Right lobe of liver (tissue), 6 donors: ENCODE results near the gene SERPINB2. TPM values are rescaled to one million over a fixed set of nuclear protein-coding genes. Genes with fewer than 3 reads are reported as not detected.

Experiments used
- ATAC-seq, 4 donors: fragments of 200-7000 bp; cut with Tn5 transposase; one replicate each; pipeline ENCODE4 v1.9.1; 2020; ENCODE audit warnings: mild to moderate bottlenecking in 4 of 4, moderate library complexity in 4 of 4
- DNase-seq, 3 donors: peaks; one replicate each; pipeline ENCODE4 v3.0.0-alpha.2; 2020
- H3K27ac ChIP-seq, 3 donors: fragments of 200-600 bp; one replicate each; pipeline ENCODE4 v1.8.0; 2022
- H3K27me3 ChIP-seq, 2 donors: fragments of 200-600 bp; one replicate each; pipeline ENCODE4 v1.8.0; 2022
- H3K36me3 ChIP-seq, 4 donors: fragments of 200-600 bp; sonication (generic) in 1 of 4; one replicate each; pipeline versions ENCODE4 v1.5.1 to v1.8.0; 2017 to 2022; ENCODE audit warnings: control low read depth in 1 of 4
- H3K4me1 ChIP-seq, 4 donors: fragments of 200-600 bp; sonication (generic) in 1 of 4; one replicate each; pipeline versions ENCODE4 v1.5.1 to v1.8.0; 2017 to 2022; ENCODE audit warnings: control low read depth in 1 of 4
- H3K4me3 ChIP-seq, 3 donors: fragments of 200-600 bp; one replicate each; pipeline ENCODE4 v1.8.0; 2022
- H3K9me3 ChIP-seq, 4 donors: fragments of 200-600 bp; sonication (generic) in 1 of 4; one replicate each; pipeline versions ENCODE4 v1.5.1 to v1.8.0; 2017 to 2022; ENCODE audit warnings: control low read depth in 1 of 4
- POLR2A ChIP-seq: fragments of 450-650 bp; IDR thresholded peaks from one replicate; pipeline ENCODE4 v1.6.1; 2017; ENCODE audit warnings: antibody characterized with exemption, mild to moderate bottlenecking
- whole genome bisulfite sequencing: methylation state at CpG from one replicate; pipeline ENCODE4 v1.1.6; 2018; ENCODE audit warnings: low coverage, low lambda C conversion rate; ENCODE audit not compliant: insufficient coverage; ENCODE audit errors: missing lambda C conversion rate; 5-methylcytosine and 5-hydroxymethylcytosine counted together
- intact Hi-C, 2 donors: fragments of 100-400 bp; cut with DNase I; formaldehyde crosslinking; loops; one replicate each; pipeline versions ENCODE4 v1.11.2 to v1.14.1; 2022
- total RNA-seq, 6 experiments: library from RNA; depleted of rRNA in 2 of 6; stranded (reverse); fragments of >200 nt in 2 of 6; fragmentation: NEBNext Ultra II Directional in 3 of 6; extraction: Animal tissue kit (Norgen Biotek cat#: 25700) in 3 of 6; gene quantifications; one replicate each; pipeline versions ENCODE4 v1.1.0 to v1.2.4, GENCODE V29; 2016 to 2023
- TF ChIP-seq, protein P1 (sequence below), 4 donors: fragments of 200-600 bp in 3 of 4; fragments of 450-650 bp in 1 of 4; IDR thresholded peaks; one replicate each; pipeline versions ENCODE4 v1.5.1 to v1.8.0; 2016 to 2022; ENCODE audit warnings: antibody characterized with exemption in 4 of 4, mild to moderate bottlenecking in 2 of 4
- donor health status: DM: no; HTN: yes; CAD: no.
- donor health status: DM: no; HTN: no; CAD: no.
- donor health status: DM: no; HTN: no; CAD: no.
- donor health status: DM: no; HTN: yes; CAD: no.
- donor health status: DM: no; HTN: yes; CAD: no.

The SERPINB2 gene
- total RNA-seq, 6 experiments from 2014 or later: not detected

- Histone ChIP-seq H3K4me1 (no peaks in the 10 kb centered on the region), H3K9me3 (no peaks in the 10 kb centered on the region), H3K27me3 (no peaks in the 10 kb centered on the region), H3K4me3 (no peak overlapping the region), H3K27ac (no peak overlapping the region), H3K36me3 (no peaks in the 10 kb centered on the region)
- DNase-seq (no peak), ATAC-seq (no peak)
- WGBS: 34% methylated on average over 1 of the region's 1 CpG
- intact Hi-C loops: no loop called here
- TF ChIP-seq, protein P1, sequence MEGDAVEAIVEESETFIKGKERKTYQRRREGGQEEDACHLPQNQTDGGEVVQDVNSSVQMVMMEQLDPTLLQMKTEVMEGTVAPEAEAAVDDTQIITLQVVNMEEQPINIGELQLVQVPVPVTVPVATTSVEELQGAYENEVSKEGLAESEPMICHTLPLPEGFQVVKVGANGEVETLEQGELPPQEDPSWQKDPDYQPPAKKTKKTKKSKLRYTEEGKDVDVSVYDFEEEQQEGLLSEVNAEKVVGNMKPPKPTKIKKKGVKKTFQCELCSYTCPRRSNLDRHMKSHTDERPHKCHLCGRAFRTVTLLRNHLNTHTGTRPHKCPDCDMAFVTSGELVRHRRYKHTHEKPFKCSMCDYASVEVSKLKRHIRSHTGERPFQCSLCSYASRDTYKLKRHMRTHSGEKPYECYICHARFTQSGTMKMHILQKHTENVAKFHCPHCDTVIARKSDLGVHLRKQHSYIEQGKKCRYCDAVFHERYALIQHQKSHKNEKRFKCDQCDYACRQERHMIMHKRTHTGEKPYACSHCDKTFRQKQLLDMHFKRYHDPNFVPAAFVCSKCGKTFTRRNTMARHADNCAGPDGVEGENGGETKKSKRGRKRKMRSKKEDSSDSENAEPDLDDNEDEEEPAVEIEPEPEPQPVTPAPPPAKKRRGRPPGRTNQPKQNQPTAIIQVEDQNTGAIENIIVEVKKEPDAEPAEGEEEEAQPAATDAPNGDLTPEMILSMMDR (IDR thresholded peaks at IDR 0.05): no peak
- TF ChIP-seq POLR2A: no peak
These were observed 17.2 kb downstream of the SERPINB2 start for GRCh38 chr18:63904694-63905093.

- intact Hi-C loops: no loop called here
- H3K9me3 ChIP-seq: no peaks in the 10 kb centered on the region
- H3K4me1 ChIP-seq: no peaks in the 10 kb centered on the region
- H3K27me3 ChIP-seq: no peaks in the 10 kb centered on the region
- 85% methylated on average over 2 of the region's 2 CpGs for WGBS
- H3K27ac ChIP-seq: no peak overlapping the region
- no peak for TF ChIP-seq POLR2A
- TF ChIP-seq, protein P1 (IDR thresholded peaks at IDR 0.05): no peak
- no peaks in the 10 kb centered on the region for H3K36me3 ChIP-seq
- no peak for DNase-seq
- no peak overlapping the region for H3K4me3 ChIP-seq
- no peak for ATAC-seq
These were observed 17.9 kb downstream of the SERPINB2 start for GRCh38 chr18:63905361-63905760.

DNA sequence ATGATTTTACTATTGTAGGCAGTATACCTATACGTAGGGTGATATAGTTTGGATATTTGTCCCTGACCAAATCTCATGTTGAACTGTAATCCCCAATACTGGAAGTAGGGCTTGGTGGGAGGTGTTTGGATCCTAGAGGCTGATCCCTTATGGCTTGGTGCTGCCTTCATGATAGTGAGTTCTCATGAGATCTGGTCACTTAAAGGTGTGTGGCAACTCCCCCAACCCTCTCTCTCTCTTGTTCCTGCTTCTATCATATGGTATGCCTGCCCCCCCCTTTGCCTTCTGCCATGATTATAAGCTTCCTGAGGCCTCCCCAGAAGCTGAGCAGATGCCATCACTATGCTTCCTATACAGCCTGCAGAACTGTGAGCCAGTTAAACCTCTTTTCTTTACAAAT lies 18.6 kb downstream of the SERPINB2 start:
- TF ChIP-seq POLR2A: no peak
- TF ChIP-seq, protein P1 (IDR thresholded peaks at IDR 0.05): no peak
- Histone ChIP-seq H3K9me3 (no peaks in the 10 kb centered on the region), H3K27ac (no peak overlapping the region), H3K4me1 (no peaks in the 10 kb centered on the region), H3K36me3 (no peaks in the 10 kb centered on the region), H3K27me3 (no peaks in the 10 kb centered on the region), H3K4me3 (no peak overlapping the region)
- ATAC-seq (no peak), DNase-seq (no peak)
- intact Hi-C loops: no loop called here
- 56% methylated on average over 1 of the region's 1 CpG for WGBS

DNA sequence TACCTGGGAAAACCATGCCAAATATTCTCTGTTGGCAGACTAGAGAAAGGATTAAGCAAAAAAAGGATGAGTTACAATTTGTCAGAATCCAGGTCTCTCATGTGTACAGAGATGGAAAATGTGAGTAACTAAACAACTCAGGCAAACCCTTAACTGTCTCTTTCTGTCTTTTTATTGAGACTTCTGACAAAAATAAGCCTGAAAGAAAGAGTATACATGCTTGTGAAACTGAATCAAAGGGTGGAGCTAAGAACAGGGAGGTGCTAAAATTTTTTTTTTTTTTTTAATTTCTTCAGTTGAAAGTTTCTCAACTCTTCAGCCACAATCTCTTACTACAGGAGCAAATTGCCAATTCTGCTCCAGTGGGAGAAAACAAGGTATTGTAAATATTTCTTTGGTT lies 20.2 kb downstream of the SERPINB2 start, which contains the start of gene SERPINB10:
SERPINB10 (plus strand) TSS at position 295 of the 400 bp plus-strand sequence. CDS start 7,553 bp downstream, outside the sequence.
- intact Hi-C loops: no loop called here
- no peaks in the 10 kb centered on the region for H3K36me3 ChIP-seq
- TF ChIP-seq, protein P1 (IDR thresholded peaks at IDR 0.05): no peak
- no peak for TF ChIP-seq POLR2A
- H3K4me3 ChIP-seq: no peak within 1 kb of the TSS
- no peaks in the 10 kb centered on the region for H3K27me3 ChIP-seq
- no peak for ATAC-seq
- H3K4me1 ChIP-seq: no peaks in the 10 kb centered on the region
- H3K9me3 ChIP-seq: no peaks in the 10 kb centered on the region
- no peak within 1 kb of the TSS for H3K27ac ChIP-seq
- no peak for DNase-seq

DNA sequence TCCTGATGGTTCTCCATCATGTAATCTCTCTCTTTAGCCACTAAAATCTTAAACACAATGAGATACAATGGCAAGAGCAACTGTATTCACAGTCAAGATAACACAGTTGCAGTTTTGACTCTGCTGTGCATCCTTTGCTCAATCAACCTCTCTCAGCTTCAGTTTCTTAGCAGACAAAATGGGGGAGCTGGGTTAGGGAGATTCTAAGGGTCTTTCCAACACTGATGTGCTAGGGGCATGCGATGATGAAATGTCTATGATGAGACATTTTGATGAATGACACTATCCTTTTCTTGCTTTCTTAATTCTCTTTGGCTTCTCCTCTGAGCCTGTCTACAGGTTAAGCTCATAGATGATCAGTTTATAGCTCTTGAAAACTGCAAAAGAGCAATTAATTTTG lies 21.4 kb downstream of the SERPINB2 start:
- no peaks in the 10 kb centered on the region for H3K36me3 ChIP-seq
- 25% methylated on average over 1 of the region's 1 CpG for WGBS
- no peak overlapping the region for H3K4me3 ChIP-seq
- no peaks in the 10 kb centered on the region for H3K4me1 ChIP-seq
- H3K27ac ChIP-seq: no peak overlapping the region
- H3K27me3 ChIP-seq: no peaks in the 10 kb centered on the region
- intact Hi-C loops: no loop called here
- DNase-seq (no peak), ATAC-seq (no peak)
- no peaks in the 10 kb centered on the region for H3K9me3 ChIP-seq
- TF ChIP-seq, protein P1 (IDR thresholded peaks at IDR 0.05): no peak
- no peak for TF ChIP-seq POLR2A
